ENCODE measurements around the gene ZBTB17. TPM values are rescaled to one million over a fixed set of nuclear protein-coding genes. Genes with fewer than 3 reads are reported as not detected.

Gene ZBTB17
- total and polyA plus RNA-seq, 2 of the 4 experiments (the other 2 are of a cell fraction): 26.3 to 58.2 TPM

DNA sequence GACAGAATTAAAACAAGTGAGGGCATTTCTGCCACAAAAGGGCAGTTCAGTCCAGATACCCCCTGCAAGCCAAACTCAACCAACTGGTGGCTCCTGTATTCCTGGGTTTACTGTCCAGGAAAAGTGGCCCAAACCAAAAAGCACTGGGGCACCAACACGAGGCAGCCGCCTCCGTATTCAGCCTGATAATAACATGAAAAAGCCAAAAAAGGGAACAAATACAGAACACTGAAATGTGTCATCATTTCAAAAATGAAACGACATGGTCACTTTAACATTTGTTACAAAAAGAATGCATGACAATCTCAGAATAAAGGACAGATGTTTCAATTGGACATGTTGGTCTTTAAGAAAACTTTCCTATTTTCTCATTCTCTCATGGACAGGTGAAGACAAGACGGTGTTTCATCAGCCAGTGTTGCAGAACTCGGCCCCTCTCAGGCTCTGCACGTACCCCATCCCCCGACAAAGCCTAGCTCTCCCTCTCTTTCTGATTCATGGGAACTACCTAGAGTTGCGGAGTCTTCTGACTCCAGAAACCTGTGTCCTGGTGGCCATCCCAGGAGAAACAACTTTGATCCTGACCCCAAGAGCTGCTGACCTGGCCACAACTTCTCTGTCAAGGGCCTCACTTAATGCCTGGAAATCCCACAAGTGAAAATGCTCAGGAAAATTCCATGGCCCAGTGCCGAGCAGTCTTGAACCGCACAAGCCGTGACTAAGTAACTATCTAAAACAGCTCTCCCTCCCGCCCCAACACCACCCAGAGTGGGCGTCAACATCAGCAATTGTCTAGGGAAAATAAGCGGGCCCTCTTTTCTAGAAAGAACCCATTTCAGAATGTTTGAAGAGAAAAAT is 27.1 kb downstream of the ZBTB17 start:
- H3K9me1 ChIP-seq (ENCODE audit: insufficient read depth, low read length): peaks cover 46% of the 10 kb centered on the region
- peak overlapping the region; percentile 91 for H2BK120ac ChIP-seq (ENCODE audit: low read depth, low read length)
- peak overlapping the region; percentile 59 to 95 for H4K8ac ChIP-seq (ENCODE audit: low read depth in 2 of 2, low read length in 2 of 2)
- TF ChIP-seq POLR2A (IDR thresholded peaks at IDR 0.05; ENCODE audit: low read depth, low read length): 0 out of 2 replicates have a peak, but pooled peaks have one; percentile 3
- TF ChIP-seq MAZ (IDR thresholded peaks at IDR 0.05; ENCODE audit: borderline replicate concordance, low read depth, low read length): peak; percentile 16; the same call in 1 of the 2 replicates
- TF ChIP-seq FOS (IDR thresholded peaks at IDR 0.05; ENCODE audit: low read depth, low read length): peak; percentile 14; the same call in 1 of the 2 replicates
- TF ChIP-seq RCOR1 (IDR thresholded peaks at IDR 0.05; ENCODE audit: insufficient replicate concordance, low read length): no peak
- TF ChIP-seq MXI1 (IDR thresholded peaks at IDR 0.05; ENCODE audit: borderline replicate concordance, low read depth, low read length): 0 out of 2 replicates have a peak, but pooled peaks have one; percentile 12
- TF ChIP-seq CHD1 (IDR thresholded peaks at IDR 0.05; ENCODE audit: low read depth, low read length): no peak
- peak; percentile 11; the same call in 1 of the 2 replicates for TF ChIP-seq MAFK (IDR thresholded peaks at IDR 0.05; ENCODE audit: low read depth, low read length)
- TF ChIP-seq NFE2L2 (IDR thresholded peaks at IDR 0.05; ENCODE audit: low read depth, low read length): peak; percentile 45; the same call in 1 of the 2 replicates
- TF ChIP-seq, protein P1, sequence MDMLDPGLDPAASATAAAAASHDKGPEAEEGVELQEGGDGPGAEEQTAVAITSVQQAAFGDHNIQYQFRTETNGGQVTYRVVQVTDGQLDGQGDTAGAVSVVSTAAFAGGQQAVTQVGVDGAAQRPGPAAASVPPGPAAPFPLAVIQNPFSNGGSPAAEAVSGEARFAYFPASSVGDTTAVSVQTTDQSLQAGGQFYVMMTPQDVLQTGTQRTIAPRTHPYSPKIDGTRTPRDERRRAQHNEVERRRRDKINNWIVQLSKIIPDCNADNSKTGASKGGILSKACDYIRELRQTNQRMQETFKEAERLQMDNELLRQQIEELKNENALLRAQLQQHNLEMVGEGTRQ (IDR thresholded peaks at IDR 0.05; ENCODE audit: low read depth, low read length): no peak
- POLR2A ChIA-PET (ENCODE audit: unreplicated experiment): no interaction called here
- H3K79me1 ChIP-seq (ENCODE audit: low read depth in 1 of 2, low read length in 2 of 2): peaks cover 42 to 72% of the 10 kb centered on the region in 2 experiments
- peak overlapping the region; percentile 68; the same call in 2 of the 3 replicates for H2BK15ac ChIP-seq (ENCODE audit: low read depth, low read length)
- intact Hi-C loops (cut with micrococcal nuclease) (no loop called here), dilution Hi-C loops (cut with HindIII; ENCODE audit: low sequenced_read_pairs, unreplicated experiment) (no loop called here), in situ Hi-C loops (cut with MboI; ENCODE audit: low sequenced_read_pairs) (no loop called here)
- H3K4me3 ChIP-seq (ENCODE audit: insufficient read depth, low read depth, low read length): peak overlapping the region; percentile 7; the same call in 1 of the 2 replicates
- peak overlapping the region; percentile 75 for H2BK20ac ChIP-seq (ENCODE audit: low read depth, low read length)
- 73% methylated on average over 5 of the region's 15 CpGs; no CpG with 5 or more reads in 1 of the 2 experiments for WGBS, 2 experiments (ENCODE audit: extremely low coverage in 2 of 2, insufficient read length in 1 of 2)
- peak overlapping the region; percentile 95 for H3K14ac ChIP-seq (replicated peaks; ENCODE audit: low read depth, low read length)
- no TSS peak for BruUV-seq (replicated peaks)
- DNase-seq: peak; percentile 95
- H3K56ac ChIP-seq (ENCODE audit: extremely low read depth, insufficient read depth, low read length): peak overlapping the region; percentile 98
- H3K18ac ChIP-seq (ENCODE audit: low read depth, low read length): peak overlapping the region; percentile 42
- H3K4me1 ChIP-seq (ENCODE audit: control insufficient read depth, insufficient read depth, low read length): peaks cover 48% of the 10 kb centered on the region
- peaks cover 40% of the 10 kb centered on the region for H3K36me3 ChIP-seq (ENCODE audit: control insufficient read depth, insufficient read depth, low read length)
- H3K4me2 ChIP-seq (ENCODE audit: low read depth, low read length): peak overlapping the region; percentile 51
- peak overlapping the region; percentile 87 for H2AFZ ChIP-seq (replicated peaks; ENCODE audit: low read length, poor library complexity)
- peaks cover 6% of the 10 kb centered on the region; the same call in 1 of the 2 replicates for H4K20me1 ChIP-seq (ENCODE audit: insufficient read depth, low read length)
- peak overlapping the region; percentile 97 for H4K91ac ChIP-seq (ENCODE audit: insufficient read depth, low read depth, low read length)
- CTCF ChIA-PET: interaction anchor here (0.6 to 1.3 kb wide), 3 partner anchors 10 to 150 kb away, joined by 3 read pairs; no protein-coding TSS in a partner anchor
- peak overlapping the region; percentile 97 for H3K4ac ChIP-seq (ENCODE audit: low read depth, low read length)
- H3K23ac ChIP-seq (ENCODE audit: low read depth, low read length): peak overlapping the region; percentile 84
- no peaks in the 10 kb centered on the region for H3K27me3 ChIP-seq (ENCODE audit: control insufficient read depth, insufficient read depth, low read length)
- no peaks in the 10 kb centered on the region for H3K9me3 ChIP-seq (ENCODE audit: control insufficient read depth, insufficient read depth, low read length)
- peak overlapping the region; percentile 47 for H4K5ac ChIP-seq (ENCODE audit: low read depth, low read length)
- peak overlapping the region; percentile 100 for H2AK9ac ChIP-seq (replicated peaks; ENCODE audit: low read depth, low read length, poor library complexity)
- ATAC-seq (ENCODE audit: low read depth): peak; percentile 50
- H3K27ac ChIP-seq (ENCODE audit: insufficient read depth, low read length): peak overlapping the region; percentile 87
- H2AK5ac ChIP-seq (ENCODE audit: low read depth, low read length): peak overlapping the region; percentile 99
- peak overlapping the region; percentile 95 for H2BK5ac ChIP-seq (ENCODE audit: low read depth, low read length, poor library complexity, severe bottlenecking)
- peak overlapping the region; percentile 56 for H3K9ac ChIP-seq (ENCODE audit: low read depth, low read length)
